GM19395 (cell line): ENCODE results near the gene RIMS4.

Experiments used
- ATAC-seq: cut with Tn5 transposase; IDR thresholded peaks from one replicate; pipeline ENCODE4 v1.9.1; 2021; ENCODE audit warnings: mild to moderate bottlenecking, moderate library complexity; ENCODE audit not compliant: unreplicated experiment

The RIMS4 gene

GRCh38 chr20:44703956-44704488 lies 106.3 kb downstream of the RIMS4 start:
- ATAC-seq, result no peak

- ATAC-seq, result no peak
Observed at GRCh38 chr20:44703183-44703925, 107.0 kb downstream of the RIMS4 start.

- ATAC-seq, result no peak
Observed at GRCh38 chr20:44702776-44703175, 107.6 kb downstream of the RIMS4 start.

GRCh38 chr20:44701858-44702256 lies 108.5 kb downstream of the RIMS4 start:
- ATAC-seq, result no peak
